Upper lobe of left lung (tissue), 4 donors: Measurements from ENCODE around the gene BCAS2.

Experiments used
- CTCF ChIP-seq, 6 experiments: fragments of 450-650 bp in 4 of 6; fragments of 200-600 bp in 2 of 6; sonication (generic) in 2 of 6; IDR thresholded peaks; one replicate each; pipeline ENCODE4 v1.5.1; 2016 to 2019; ENCODE audit warnings: antibody characterized with exemption in 6 of 6
- POLR2A ChIP-seq, 4 donors: fragments of 450-650 bp; IDR thresholded peaks; one replicate each; pipeline ENCODE4 v1.5.1; 2016 to 2017; ENCODE audit warnings: antibody characterized with exemption in 4 of 4, mild to moderate bottlenecking in 2 of 4

- TF ChIP-seq CTCF (IDR thresholded peaks at IDR 0.05) = no peak
- no peak for TF ChIP-seq POLR2A (IDR thresholded peaks at IDR 0.05)
Measured at GRCh38 chr1:114585231-114585630, 3.8 kb upstream of the BCAS2 start.
